NCI-H2196 treated with DMSO at 0.1 percent for 48 hours (cell line): ENCODE measurements around the gene PIP5K1B.

Experiments used
- DNase-seq: peaks from one replicate; lab custom pipeline; 2025; ENCODE audit not compliant: unreplicated experiment; lab: John Stamatoyannopoulos, UW

The PIP5K1B gene

GRCh38 chr9:68896486-68896885 lies 191.4 kb downstream of the PIP5K1B start:
- DNase-seq, result no peak

- no peak for DNase-seq
Observed at GRCh38 chr9:68897577-68898145, 192.6 kb downstream of the PIP5K1B start.

- no peak for DNase-seq
Observed at GRCh38 chr9:68898781-68899439, 193.9 kb downstream of the PIP5K1B start.

DNA sequence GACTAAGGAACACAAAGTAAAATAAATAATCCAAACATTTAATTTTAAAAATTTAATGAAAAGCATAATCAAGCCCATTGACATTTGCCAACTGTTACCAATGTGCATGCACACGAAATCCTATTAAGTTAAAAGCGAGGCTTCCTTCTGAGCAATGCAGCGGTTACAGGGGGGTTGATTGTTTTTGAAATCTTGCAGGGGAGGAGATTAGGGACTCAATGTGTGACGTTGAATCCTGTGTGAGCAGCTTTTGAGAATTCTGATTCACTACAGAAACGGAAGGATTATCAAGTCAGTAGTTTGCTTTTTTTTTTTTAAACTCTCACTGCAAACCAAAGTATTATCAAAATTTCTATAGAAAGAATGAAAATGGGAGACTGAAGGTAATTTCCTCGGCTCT lies 199.4 kb downstream of the PIP5K1B start:
- DNase-seq, result no peak

DNA sequence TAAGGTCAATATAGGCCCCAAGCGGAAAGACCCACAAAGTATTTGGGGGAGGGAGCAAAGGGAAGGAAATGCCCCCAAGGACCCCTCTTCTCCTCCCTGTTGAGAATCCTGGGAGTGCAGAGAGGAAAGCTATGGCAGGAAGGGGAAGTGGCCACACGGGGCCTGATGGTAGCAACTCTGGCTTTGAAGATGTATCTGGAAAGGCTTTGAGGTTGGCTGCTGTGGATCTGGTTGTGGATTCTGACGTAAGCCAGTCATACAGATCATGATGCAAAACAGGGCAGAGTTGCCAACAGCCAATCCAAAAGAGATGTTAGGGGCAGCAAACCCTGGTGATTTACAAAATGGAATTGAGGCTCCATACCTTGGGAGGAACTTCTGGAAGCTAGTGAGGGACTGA lies 200.1 kb downstream of the PIP5K1B start:
- no peak for DNase-seq

GRCh38 chr9:68907910-68908309 lies 202.9 kb downstream of the PIP5K1B start:
- DNase-seq, result no peak

- DNase-seq, result no peak
Observed at GRCh38 chr9:68912561-68912960, 207.5 kb downstream of the PIP5K1B start.

GRCh38 chr9:68913054-68913453 lies 208.0 kb downstream of the PIP5K1B start:
- no peak for DNase-seq

DNA sequence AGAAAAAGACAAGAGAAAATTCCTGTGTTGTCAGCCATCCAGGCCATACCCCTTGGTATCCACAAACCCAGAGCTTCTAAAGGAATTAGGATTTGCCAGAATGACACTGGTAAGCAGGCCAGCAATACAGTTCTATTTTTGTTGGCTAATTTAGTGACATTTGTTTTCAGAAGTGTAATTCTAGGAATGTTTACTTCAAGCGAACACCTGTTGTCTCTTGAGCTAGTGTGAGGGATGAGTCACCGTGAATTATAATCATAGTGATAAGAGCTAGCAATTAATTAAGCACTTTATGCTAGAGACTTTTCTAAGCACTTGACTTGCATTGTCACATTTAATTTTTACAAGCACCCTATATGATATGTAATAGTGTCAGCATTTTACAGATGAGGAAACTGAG lies 209.7 kb downstream of the PIP5K1B start:
- DNase-seq, result peak; percentile 7

DNA sequence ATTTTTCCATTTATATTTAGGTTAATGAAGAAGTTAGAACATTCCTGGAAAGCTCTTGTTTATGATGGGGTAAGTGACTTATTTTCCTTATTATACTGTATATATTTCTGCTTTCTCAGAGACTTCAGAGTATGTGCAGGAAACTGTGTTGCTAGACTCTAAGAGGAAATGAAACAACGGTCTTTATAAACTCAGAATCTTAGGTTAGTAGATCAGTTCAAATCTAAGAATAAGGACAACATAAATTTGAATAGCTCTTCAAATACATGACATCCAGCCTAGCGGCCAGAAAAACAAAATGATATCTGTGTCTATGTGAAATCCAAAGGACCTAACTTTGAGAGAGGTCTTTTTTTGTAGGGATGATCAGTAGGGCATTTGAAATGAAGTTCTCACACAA lies 214.6 kb downstream of the PIP5K1B start:
- no peak for DNase-seq

- DNase-seq, result no peak
Observed at GRCh38 chr9:68920921-68921320, 215.9 kb downstream of the PIP5K1B start.

DNA sequence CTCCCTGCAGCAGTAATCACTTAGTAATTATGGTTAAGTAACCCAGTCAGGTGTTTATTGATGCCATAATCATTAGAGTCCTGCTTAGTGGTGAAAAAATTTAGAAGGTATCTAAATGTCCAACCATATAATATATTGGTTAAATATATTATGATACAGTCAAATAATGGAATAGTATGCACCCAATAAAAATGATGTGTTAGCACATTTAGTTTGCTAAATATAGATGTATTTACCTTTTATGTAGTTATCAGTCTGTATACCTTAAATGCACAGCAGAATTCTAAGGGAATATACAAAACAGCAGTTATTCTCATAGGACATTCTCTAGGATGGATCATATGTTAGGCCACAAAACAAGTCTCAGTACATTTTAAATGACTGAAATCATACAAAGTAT lies 218.4 kb downstream of the PIP5K1B start:
- DNase-seq, result no peak

- no peak for DNase-seq
Observed at GRCh38 chr9:68925175-68925574, 220.1 kb downstream of the PIP5K1B start.

DNA sequence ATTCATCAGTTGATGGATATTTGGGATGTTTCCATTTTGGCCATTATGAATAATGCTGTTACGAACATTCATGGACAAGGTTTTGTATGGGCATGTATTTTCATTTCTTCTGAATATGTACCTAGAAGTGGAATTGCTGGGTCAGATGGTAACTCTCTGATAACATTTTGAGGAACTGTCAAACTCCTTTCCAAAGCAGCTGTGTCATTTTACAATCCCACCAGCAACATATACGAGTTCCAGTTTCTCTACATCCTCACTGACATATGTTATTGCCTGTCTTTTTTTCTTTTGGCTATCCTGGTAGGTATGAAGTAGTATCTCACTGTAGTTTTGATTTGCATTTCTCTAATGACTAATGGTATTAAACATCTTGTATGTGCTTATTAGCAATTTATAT lies 222.1 kb downstream of the PIP5K1B start:
- no peak for DNase-seq

DNA sequence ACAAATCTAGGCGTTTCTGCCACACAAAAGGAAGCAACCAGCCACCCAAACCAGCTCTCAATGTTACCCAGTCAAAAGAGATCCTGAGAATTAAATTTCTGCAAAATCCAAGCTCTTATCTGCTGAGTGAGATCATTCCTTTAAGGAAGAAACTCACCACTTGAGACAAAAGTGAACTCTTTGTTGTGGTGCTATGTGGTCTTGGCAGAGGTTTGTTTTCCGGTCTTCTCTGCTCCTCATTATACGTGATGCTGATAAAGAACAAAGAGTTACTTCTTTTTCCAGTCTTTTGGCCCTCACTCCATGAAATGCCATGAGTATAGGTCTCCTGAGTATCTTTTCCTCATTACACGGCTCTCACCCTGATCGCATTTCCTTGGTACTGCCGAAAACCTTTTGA lies 226.8 kb downstream of the PIP5K1B start:
- no peak for DNase-seq

GRCh38 chr9:68932458-68932857 lies 227.4 kb downstream of the PIP5K1B start:
- no peak for DNase-seq

DNA sequence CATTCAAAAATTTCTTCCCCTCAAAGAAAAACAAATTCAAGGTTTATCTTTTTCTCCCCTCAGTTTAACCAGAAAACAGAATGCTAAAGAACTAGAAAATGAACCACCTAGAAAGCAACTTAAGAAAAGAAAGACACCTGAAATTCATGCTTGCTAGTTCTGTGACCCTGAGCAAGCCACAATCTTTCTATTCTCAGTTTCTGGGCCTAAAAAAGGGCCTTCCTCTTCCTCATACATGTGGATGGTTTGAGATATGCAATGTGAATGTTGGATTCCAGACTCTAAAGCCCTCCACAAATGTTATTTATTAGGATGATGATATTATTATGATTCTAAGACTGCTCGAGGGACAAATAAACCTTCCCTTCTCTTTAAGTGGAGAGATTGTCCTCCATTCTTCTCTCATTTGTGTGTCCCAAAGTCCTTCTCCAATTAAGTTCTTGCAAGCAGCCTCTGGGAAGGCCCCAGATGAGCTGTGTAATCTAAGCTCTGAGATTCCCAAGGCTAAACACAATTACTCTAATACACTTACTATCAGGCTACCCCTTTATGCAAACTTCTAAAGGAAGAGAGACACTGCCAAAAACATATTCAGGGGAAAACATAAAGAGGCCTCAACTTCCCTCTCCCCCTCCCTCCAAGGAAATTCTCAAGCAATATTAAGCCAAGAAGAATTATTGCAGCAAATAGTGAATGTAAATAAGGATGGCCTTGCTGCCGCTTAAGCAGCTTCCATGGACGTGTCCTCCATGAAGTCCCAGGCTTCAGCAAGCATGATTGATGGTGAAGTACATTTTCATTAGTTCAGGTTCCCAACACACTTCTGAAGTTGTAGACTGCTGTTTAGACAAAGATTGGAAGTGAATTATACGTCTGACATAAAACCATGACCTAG lies 228.6 kb downstream of the PIP5K1B start:
- DNase-seq, result no peak

- DNase-seq, result no peak
Observed at GRCh38 chr9:68934329-68934644, 229.2 kb downstream of the PIP5K1B start.

DNA sequence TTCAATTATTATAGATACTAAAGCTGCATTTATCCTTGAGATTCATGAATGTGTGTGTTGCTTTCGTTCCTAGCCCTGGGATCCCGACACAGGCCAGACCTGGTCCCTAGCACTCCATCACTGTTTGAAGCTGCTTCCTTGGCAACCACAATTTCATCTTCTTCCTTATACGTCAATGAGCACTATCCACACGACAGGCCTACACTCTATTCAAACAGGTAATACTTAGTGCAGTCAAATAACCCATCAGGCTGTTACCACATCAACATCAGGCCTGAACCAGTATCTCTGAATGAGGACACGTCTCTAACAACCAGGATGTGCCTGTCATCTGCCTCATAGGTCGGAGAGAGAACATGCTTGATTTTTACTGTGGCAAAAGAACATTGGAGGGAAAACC lies 235.5 kb downstream of the PIP5K1B start:
- no peak for DNase-seq

DNA sequence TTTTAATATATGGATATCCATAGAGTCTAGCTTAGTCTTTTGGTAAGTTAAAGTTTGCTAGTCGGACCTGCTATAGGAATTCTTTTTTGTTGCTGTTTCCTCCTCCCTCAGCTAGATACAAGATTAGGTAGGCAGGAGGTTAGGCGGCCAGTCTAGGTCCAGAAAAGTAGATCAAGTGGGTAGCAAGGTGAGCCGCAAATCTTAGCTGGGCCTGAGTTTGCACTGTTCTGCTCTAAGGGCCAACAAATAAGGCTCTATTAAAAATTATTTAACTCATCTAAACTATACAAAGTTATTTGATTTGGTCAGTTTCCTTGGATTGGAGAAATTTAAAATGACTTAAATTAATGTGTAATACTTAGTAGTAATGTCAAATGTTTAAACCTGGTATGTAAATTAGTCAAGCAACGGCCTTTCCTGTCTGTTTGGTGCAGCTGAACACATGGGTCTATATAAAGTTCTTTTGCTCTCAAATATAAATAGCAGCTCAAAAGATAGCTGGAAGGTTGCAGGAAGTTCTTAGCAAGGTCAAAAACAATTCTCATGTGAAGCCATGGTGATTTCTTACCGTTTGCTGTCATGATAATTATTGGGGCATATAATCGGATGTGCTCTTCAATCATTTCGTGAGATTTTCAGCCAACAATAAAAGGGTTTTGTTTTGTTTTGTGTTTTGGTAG lies 236.9 kb downstream of the PIP5K1B start:
- DNase-seq, result no peak

GRCh38 chr9:68942790-68943189 lies 237.8 kb downstream of the PIP5K1B start:
- no peak for DNase-seq

DNA sequence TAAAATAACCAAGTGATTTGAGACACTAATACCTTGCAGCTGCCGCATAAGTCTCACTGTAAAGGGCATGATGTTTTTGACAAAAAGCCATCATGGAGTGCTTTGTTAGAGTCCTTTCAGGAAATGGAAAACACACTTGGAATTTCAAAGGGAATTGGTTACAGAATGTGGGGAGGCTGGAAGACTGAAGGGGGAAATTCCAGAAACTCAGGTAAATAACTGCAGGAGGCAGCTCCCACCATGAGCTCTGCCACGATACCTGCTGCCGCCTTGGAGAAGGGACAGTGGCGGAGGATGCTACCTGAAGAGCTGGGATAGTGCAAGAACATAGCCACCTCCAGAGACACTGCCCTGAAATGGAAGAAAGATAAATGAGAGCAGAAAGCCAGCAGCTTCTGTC lies 242.0 kb downstream of the PIP5K1B start:
- no peak for DNase-seq
